A549 (cell line): ENCODE results near the gene OR4K14.

Experiments
- BHLHE40 ChIP-seq: IDR thresholded peaks from 2 replicates; pipeline ENCODE4 v1.6.1; 2012; ENCODE audit warnings: low read depth, low read length, inconsistent platforms
- CTCF ChIP-seq: fragments of >200 bp; sonication (Bioruptor Twin); formaldehyde crosslinking; IDR thresholded peaks from 3 replicates; pipeline ENCODE4 v1.5.1; 2016
- NFE2L2 ChIP-seq: fragments of 150-350 bp; conservative IDR thresholded peaks from 2 replicates; pipeline ENCODE4 v1.6.1; 2014; ENCODE audit warnings: low read length
- REST ChIP-seq: fragments of 200-600 bp; sonication (generic); IDR thresholded peaks from 2 replicates; pipeline ENCODE4 v1.6.1; 2016; ENCODE audit warnings: antibody characterized with exemption, mild to moderate bottlenecking, moderate library complexity

GRCh38 chr14:20019257-20019865 is at the start of gene OR4K14:
- TF ChIP-seq BHLHE40 (no peak), NFE2L2 (no peak), CTCF (no peak), REST (no peak)
